Epithelial cell of esophagus (primary cell): ENCODE results near the gene TXNRD2.

Experiments used
- DNase-seq: peaks from one replicate; pipeline ENCODE4 v3.0.0; 2010; ENCODE audit warnings: low read depth
- H3K4me3 ChIP-seq: 2 replicates; pipeline ENCODE4 v1.5.1; 2011; ENCODE audit warnings: mild to moderate bottlenecking, low read length, control low read depth
- TF ChIP-seq, protein P1 (sequence below): IDR thresholded peaks from 2 replicates; pipeline ENCODE4 v1.5.1; 2011; ENCODE audit warnings: low read depth, mild to moderate bottlenecking, low read length, control low read depth, inconsistent platforms; ENCODE audit not compliant: insufficient read depth; ENCODE audit errors: missing control alignments

The TXNRD2 gene

DNA sequence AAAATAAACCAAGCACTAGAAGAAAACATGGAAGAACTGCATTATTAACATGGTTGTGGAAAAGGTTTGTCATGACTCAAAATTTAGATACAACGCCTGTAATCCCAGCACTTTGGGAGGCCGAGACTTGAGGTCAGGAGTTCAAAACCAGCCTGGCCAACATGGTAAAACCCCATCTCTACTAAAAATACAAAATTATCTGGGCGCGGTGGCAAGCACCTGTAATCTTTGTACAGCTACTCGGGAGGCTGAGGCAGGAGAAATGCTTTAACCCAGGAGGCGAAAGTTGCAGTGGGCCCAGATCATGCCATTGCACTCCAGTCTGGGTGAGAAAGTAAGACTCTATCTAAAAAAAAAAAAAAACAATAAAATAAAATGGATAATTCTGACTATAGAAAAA is 110.6 kb downstream of the TXNRD2 start:
- TF ChIP-seq, protein P1, sequence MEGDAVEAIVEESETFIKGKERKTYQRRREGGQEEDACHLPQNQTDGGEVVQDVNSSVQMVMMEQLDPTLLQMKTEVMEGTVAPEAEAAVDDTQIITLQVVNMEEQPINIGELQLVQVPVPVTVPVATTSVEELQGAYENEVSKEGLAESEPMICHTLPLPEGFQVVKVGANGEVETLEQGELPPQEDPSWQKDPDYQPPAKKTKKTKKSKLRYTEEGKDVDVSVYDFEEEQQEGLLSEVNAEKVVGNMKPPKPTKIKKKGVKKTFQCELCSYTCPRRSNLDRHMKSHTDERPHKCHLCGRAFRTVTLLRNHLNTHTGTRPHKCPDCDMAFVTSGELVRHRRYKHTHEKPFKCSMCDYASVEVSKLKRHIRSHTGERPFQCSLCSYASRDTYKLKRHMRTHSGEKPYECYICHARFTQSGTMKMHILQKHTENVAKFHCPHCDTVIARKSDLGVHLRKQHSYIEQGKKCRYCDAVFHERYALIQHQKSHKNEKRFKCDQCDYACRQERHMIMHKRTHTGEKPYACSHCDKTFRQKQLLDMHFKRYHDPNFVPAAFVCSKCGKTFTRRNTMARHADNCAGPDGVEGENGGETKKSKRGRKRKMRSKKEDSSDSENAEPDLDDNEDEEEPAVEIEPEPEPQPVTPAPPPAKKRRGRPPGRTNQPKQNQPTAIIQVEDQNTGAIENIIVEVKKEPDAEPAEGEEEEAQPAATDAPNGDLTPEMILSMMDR = no peak
- DNase-seq = no peak

GRCh38 chr22:19828035-19828401 is 113.6 kb downstream of the TXNRD2 start:
- TF ChIP-seq, protein P1 = no peak
- DNase-seq = no peak
- no peak overlapping the region for H3K4me3 ChIP-seq

More for the DNA sequence above, 110.6 kb downstream of the TXNRD2 start:
- no peak overlapping the region for H3K4me3 ChIP-seq

DNA sequence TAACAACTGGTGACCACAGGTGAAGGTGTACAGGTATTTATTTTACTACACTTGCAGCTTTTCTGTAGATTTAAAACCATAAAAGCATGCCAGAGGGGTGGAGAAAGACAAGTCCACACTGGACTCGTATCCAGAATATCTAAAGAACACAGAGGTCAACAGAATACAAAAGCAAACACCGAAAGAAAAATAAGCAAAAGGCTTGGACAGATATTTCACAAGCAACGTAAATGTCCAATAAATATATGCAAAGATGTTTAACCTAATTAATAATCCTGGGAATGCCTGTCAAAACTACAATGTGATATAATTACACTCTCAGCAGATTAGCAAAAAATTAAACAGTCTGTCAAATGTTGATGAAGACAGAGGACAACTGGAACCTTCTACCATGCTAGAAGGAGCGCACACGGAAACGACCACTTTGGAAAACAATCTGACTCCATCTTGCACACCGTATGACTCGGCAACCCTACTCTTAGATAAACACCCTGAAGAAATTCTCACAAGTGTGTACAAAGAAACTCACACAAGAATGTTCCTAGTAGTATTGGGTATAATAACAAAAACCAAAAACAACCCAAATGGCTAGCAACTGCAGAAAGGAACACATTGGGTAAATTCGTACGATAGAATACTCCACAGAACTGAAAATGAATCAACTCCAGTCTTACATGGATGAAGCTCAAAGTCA is 114.1 kb downstream of the TXNRD2 start:
- TF ChIP-seq, protein P1 = no peak
- no peak overlapping the region for H3K4me3 ChIP-seq
- no peak for DNase-seq

GRCh38 chr22:19826619-19826950 is 115.0 kb downstream of the TXNRD2 start:
- DNase-seq = no peak
- H3K4me3 ChIP-seq = no peak overlapping the region
- TF ChIP-seq, protein P1 = no peak

DNA sequence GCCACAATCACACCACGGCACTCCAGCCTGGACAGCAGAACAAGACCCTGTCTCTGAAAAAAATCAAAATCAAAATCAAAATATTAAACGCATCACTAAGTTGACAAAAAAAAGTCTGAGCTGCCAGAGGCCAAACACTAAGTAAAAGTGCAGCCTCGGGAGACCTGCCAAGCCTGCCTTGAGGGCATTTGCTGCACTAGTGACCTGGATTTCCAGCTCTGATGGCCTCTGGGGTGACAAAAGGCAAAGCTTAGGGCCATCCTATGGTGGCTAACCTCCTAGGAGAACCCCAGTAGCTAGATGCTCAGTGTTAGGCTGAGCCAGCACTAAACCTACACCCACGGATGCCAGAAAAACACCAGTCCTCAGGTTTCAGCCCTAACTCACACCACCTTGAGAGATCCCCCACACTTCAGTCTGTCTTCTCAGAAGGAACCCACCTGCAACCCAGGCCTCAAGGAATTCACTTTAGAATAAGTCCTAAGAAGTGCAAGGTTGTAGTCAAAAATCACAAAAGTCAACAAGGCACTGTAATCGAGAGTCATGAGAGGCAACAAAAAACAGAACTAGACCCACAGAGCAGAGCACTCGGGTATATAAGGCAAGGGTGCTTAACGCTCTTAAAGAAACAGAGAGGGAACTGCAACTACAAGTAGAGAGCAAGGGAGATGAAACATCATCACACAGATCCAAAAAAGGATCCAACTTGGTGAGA is 115.6 kb downstream of the TXNRD2 start:
- TF ChIP-seq, protein P1 = no peak
- DNase-seq = no peak
- no peak overlapping the region for H3K4me3 ChIP-seq
